ENCODE data around the gene GPRASP1. TPM values are rescaled to one million over a fixed set of nuclear protein-coding genes. Genes with fewer than 3 reads are reported as not detected.

Gene GPRASP1
- 10 to 100 TPM in 1 of 2 donors, 1 to 10 TPM in 1; 8.9 to 15.8 TPM for total RNA-seq

GRCh38 chrX:102651242-102652011, at the start of gene GPRASP1:
TSS of gene GPRASP1 (plus strand) at chrX:102651483. CDS start at chrX:102653914, 2,431 bp downstream.
- peak; percentile 55 for DNase-seq (ENCODE audit: low spot score)
- Histone ChIP-seq H3K9me3 (no peaks in the 10 kb centered on the region), H3K27ac (peak within 1 kb of the TSS; percentile 71 to 82), H3K4me3 (peak within 1 kb of the TSS; percentile 53 to 56), H3K36me3 (no peaks in the 10 kb centered on the region), H3K4me1 (replicated peaks) (no peaks in the 10 kb centered on the region), H3K27me3 (replicated peaks; ENCODE audit: insufficient read depth) (no peaks in the 10 kb centered on the region)
- WGBS: under 1% methylated on average over 27 of the region's 61 CpGs
- intact Hi-C loops (cut with DNase I): loop anchor here (2.0 kb wide), 2 partner anchors 53 to 61 kb away; partner anchors contain the start of genes ARMCX5 and GPRASP2
- TF ChIP-seq POLR2A (IDR thresholded peaks at IDR 0.05) (peak; percentile 22), CTCF (IDR thresholded peaks at IDR 0.05) (no peak), POLR2AphosphoS5 (IDR thresholded peaks at IDR 0.05) (peak; percentile 13)

- 31% methylated on average over 1 of the region's 1 CpG for WGBS
These were observed 47.0 kb upstream of the GPRASP1 start for GRCh38 chrX:102604327-102604726.

GRCh38 chrX:102606115-102606514, 45.2 kb upstream of the GPRASP1 start:
- Histone ChIP-seq H3K27me3 (replicated peaks; ENCODE audit: insufficient read depth) (no peaks in the 10 kb centered on the region), H3K27ac (no peak overlapping the region), H3K4me3 (no peak overlapping the region), H3K36me3 (no peaks in the 10 kb centered on the region), H3K4me1 (replicated peaks) (no peaks in the 10 kb centered on the region), H3K9me3 (no peaks in the 10 kb centered on the region)
- intact Hi-C loops (cut with DNase I): no loop called here
- no peak for DNase-seq (ENCODE audit: low spot score)
- TF ChIP-seq CTCF (IDR thresholded peaks at IDR 0.05): no peak
- TF ChIP-seq POLR2AphosphoS5 (IDR thresholded peaks at IDR 0.05): no peak
- no peak for TF ChIP-seq POLR2A (IDR thresholded peaks at IDR 0.05)
- WGBS: 100% methylated on average over 1 of the region's 1 CpG

More at GRCh38 chrX:102604327-102604726, 47.0 kb upstream of the GPRASP1 start:
- TF ChIP-seq POLR2AphosphoS5 (IDR thresholded peaks at IDR 0.05): no peak
- TF ChIP-seq POLR2A (IDR thresholded peaks at IDR 0.05): no peak
- TF ChIP-seq CTCF (IDR thresholded peaks at IDR 0.05): no peak
- Histone ChIP-seq H3K9me3 (no peaks in the 10 kb centered on the region), H3K36me3 (no peaks in the 10 kb centered on the region), H3K4me3 (no peak overlapping the region), H3K4me1 (replicated peaks) (no peaks in the 10 kb centered on the region), H3K27ac (no peak overlapping the region), H3K27me3 (replicated peaks; ENCODE audit: insufficient read depth) (no peaks in the 10 kb centered on the region)
- DNase-seq (ENCODE audit: low spot score): no peak
- intact Hi-C loops (cut with DNase I): no loop called here

GRCh38 chrX:102610905-102611304, 40.4 kb upstream of the GPRASP1 start:
- TF ChIP-seq POLR2AphosphoS5 (IDR thresholded peaks at IDR 0.05): no peak
- Histone ChIP-seq H3K4me1 (replicated peaks) (no peaks in the 10 kb centered on the region), H3K4me3 (no peak overlapping the region), H3K9me3 (no peaks in the 10 kb centered on the region), H3K27ac (no peak overlapping the region), H3K36me3 (no peaks in the 10 kb centered on the region), H3K27me3 (replicated peaks; ENCODE audit: insufficient read depth) (no peaks in the 10 kb centered on the region)
- intact Hi-C loops (cut with DNase I): no loop called here
- 90% methylated on average over 3 of the region's 4 CpGs for WGBS
- no peak for DNase-seq (ENCODE audit: low spot score)

GRCh38 chrX:102624105-102624504, 27.2 kb upstream of the GPRASP1 start:
- TF ChIP-seq POLR2A (IDR thresholded peaks at IDR 0.05) (no peak), CTCF (IDR thresholded peaks at IDR 0.05) (no peak), POLR2AphosphoS5 (IDR thresholded peaks at IDR 0.05) (no peak)
- no peak for DNase-seq (ENCODE audit: low spot score)

More at GRCh38 chrX:102624105-102624504, 27.2 kb upstream of the GPRASP1 start:
- intact Hi-C loops (cut with DNase I): no loop called here
- Histone ChIP-seq H3K4me3 (no peak overlapping the region), H3K36me3 (no peaks in the 10 kb centered on the region), H3K4me1 (replicated peaks) (no peaks in the 10 kb centered on the region), H3K27ac (no peak overlapping the region), H3K9me3 (no peaks in the 10 kb centered on the region), H3K27me3 (replicated peaks; ENCODE audit: insufficient read depth) (no peaks in the 10 kb centered on the region)
- 96% methylated on average over 5 of the region's 6 CpGs for WGBS

Measured in prostate gland (tissue), 2 donors.